Fibroblast of mammary gland (primary cell): ENCODE data around the gene OR52M1.

Experiments used
- DNase-seq: peaks from one replicate; pipeline ENCODE4 v3.0.0-alpha.2; 2010; ENCODE audit warnings: low read depth
- H3K4me3 ChIP-seq: 2 replicates; pipeline ENCODE4 v1.5.1; 2011; ENCODE audit warnings: low read depth, mild to moderate bottlenecking, low read length, moderate library complexity; ENCODE audit not compliant: control insufficient read depth
- TF ChIP-seq, protein P1 (sequence below): conservative IDR thresholded peaks from 2 replicates; pipeline ENCODE4 v1.5.1; 2011; ENCODE audit warnings: low read depth, low read length, inconsistent platforms; ENCODE audit not compliant: control insufficient read depth, insufficient read depth

Gene OR52M1, protein sequence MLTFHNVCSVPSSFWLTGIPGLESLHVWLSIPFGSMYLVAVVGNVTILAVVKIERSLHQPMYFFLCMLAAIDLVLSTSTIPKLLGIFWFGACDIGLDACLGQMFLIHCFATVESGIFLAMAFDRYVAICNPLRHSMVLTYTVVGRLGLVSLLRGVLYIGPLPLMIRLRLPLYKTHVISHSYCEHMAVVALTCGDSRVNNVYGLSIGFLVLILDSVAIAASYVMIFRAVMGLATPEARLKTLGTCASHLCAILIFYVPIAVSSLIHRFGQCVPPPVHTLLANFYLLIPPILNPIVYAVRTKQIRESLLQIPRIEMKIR

DNA sequence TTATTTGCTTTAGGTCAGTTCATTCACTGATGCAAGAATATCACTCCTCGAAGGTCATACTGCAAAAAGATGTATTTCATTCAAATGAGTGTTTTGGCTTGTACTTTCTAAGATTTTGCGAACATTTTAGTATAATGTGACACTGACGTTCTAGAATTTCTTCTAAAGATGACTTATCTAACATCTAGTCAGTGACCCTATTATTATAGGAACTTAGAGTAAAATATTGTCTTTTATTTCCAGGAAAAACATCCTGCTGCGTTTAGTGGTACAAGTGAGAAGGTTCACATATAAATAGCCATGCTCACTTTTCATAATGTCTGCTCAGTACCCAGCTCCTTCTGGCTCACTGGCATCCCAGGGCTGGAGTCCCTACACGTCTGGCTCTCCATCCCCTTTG lies at the start of gene OR52M1:
TSS of gene OR52M1 (plus strand) at position 301 of the 400 bp plus-strand sequence. CDS start at position 301, 0 bp downstream.
- H3K4me3 ChIP-seq = no peak within 1 kb of the TSS
- no peak for DNase-seq
- TF ChIP-seq, protein P1, sequence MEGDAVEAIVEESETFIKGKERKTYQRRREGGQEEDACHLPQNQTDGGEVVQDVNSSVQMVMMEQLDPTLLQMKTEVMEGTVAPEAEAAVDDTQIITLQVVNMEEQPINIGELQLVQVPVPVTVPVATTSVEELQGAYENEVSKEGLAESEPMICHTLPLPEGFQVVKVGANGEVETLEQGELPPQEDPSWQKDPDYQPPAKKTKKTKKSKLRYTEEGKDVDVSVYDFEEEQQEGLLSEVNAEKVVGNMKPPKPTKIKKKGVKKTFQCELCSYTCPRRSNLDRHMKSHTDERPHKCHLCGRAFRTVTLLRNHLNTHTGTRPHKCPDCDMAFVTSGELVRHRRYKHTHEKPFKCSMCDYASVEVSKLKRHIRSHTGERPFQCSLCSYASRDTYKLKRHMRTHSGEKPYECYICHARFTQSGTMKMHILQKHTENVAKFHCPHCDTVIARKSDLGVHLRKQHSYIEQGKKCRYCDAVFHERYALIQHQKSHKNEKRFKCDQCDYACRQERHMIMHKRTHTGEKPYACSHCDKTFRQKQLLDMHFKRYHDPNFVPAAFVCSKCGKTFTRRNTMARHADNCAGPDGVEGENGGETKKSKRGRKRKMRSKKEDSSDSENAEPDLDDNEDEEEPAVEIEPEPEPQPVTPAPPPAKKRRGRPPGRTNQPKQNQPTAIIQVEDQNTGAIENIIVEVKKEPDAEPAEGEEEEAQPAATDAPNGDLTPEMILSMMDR = no peak

DNA sequence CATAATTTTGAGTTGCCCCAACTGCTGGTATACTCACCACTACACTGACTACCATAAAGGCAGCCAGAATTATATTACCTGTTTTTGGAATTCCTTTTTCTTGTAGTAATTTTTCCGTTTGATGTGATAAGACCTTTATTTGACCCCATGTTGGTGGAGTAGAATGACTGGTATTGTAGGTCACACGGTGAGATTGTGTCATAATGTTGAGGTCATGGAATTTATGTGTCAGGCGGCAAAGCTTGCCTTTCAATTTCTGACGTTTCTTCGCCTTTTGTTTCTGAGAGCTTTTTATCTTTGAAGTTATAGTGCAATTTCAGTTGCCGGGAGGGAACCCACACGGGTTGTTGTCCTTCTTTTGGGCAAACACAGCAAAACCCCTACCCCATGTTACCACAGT lies 49.5 kb upstream of the OR52M1 start:
- H3K4me3 ChIP-seq = no peak overlapping the region
- TF ChIP-seq, protein P1 = no peak
- DNase-seq = peak; percentile 13

DNA sequence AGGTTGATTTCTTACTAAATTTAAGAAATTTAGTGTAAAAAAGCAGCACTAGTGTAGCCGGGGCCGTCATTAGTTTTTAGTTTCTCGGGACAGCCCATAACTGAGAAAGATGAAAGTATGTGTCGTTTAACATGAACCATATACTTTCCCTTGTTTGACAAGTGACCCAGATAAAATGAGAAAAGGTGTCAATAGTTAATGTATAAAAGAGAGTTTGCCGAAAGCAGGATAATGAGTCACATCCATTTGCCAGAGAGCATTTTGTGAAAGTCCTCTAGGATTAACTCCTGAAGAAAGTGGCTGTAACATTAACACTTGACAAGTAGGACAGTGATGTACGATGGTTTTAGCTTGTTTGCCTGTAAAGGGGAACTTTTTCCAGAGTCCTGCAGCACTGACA lies 49.0 kb upstream of the OR52M1 start:
- no peak for DNase-seq
- H3K4me3 ChIP-seq = no peak overlapping the region
- TF ChIP-seq, protein P1 = no peak

DNA sequence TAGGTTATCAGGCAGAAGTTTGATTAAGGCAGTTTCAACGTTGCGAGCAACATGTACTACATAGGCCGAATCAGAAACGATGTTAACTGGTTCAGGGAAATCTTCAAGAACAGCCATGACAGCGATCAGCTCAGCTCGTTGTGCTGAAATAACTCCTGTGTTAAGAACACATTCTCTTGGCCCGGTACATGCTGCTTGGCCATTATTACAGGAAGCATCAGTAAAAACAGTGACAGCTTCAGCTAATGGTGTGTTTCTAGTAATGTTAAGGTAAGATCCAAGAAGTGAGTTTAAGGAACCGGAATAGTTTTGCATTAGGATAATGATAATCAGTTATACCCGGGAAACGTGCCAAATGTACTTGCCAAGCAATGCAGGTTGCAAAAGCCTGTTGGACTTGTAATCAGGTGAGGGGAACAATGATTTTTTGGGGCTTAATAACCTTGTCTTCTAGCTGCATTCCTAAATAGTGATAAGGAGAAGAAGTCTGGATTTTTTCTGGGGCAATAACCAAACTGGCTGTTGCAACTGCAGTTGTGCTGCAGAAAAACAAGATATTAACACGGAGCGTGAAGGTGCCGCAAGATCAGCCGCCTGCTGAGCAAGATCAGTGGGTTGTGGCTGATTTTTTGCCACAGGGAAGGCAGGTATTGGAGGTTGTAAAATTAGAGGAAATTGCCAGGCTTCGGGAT lies 48.3 kb upstream of the OR52M1 start:
- no peak for DNase-seq
- no peak overlapping the region for H3K4me3 ChIP-seq
- TF ChIP-seq, protein P1 = no peak

DNA sequence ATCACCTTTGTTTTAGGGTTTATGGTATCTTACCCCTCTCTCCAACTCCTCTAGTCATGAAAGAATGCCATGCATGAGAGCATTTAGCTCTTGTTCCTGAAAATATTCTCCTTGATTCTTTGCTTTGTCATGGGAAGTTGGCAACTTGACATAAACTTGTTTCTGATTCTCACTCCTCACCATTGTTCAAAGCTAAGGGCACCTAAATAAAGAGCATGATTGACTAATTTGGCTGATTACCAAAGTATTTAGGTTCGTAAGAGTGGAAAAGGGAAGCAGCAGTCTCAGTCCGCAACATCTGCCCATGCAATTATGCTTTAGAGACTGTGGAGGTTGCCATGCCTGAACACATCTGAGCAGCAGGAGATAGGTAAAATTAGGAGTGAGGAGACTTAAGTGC lies 36.1 kb upstream of the OR52M1 start:
- DNase-seq = no peak
- TF ChIP-seq, protein P1 = no peak
- no peak overlapping the region for H3K4me3 ChIP-seq

DNA sequence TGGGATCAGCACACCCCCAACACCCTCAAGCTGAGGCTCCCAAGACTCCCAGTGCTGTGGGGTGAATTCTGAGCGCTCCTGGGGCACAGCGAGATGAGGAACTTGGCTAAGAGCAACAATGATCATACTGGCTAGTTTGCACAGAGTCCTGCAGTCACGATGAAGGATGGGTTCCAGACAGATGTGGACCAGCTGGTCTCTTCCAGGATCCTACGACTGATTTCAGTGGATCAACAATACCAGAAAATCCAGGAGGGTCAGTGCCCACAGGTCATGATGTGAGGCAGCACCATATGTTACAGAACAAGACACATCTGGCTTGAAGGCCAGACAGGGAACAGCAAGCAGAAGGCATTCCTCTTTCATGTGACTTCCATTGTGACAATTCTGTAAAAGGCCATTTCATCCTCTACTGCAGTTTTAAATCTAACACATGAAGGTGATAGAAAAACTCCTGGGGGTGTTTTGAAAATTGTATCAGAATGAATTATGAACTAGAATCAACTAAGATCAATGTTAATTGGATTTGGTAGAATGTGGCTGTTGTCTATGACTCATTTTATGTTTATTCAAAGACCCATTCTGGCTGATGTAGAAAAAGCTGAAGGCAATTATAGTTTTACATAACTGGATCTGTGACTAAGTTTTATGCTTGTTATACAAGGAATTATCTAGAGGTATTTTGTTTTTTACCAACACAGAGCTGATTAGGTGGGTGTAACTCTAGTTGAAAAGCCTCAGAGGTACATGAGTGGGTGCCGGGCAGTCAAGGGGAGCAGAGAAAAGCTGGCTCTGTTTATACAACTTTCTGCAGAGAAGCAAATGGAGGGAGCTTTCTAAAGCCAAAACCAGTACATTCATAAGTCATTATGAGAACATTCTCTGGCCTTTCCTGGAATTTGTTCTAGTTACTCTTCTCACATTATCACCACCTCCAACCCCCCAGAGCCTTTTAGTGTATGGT lies 33.4 kb upstream of the OR52M1 start:
- TF ChIP-seq, protein P1 = no peak
- no peak for DNase-seq
- no peak overlapping the region for H3K4me3 ChIP-seq
